AG10803 (cell line): ENCODE data around the gene ANKRD18A.
A peak's percentile ranks its signal among the peaks of the same experiment; 100 is the strongest.
"Not testable (repeated sequence)": the region's sequence is repeated elsewhere in the genome, so short reads cannot be mapped to it uniquely, and the experiment has no call there.

Source experiments
- DNase-seq: peaks from one replicate; pipeline ENCODE4 v3.0.0; 2010; ENCODE audit warnings: low read depth
- H3K4me3 ChIP-seq: 2 replicates; pipeline ENCODE4 v1.5.1; 2011; ENCODE audit warnings: mild to moderate bottlenecking, low read length, control low read depth
- TF ChIP-seq, protein P1 (sequence below): conservative IDR thresholded peaks from 2 replicates; pipeline ENCODE4 v1.5.1; 2011; ENCODE audit warnings: mild to moderate bottlenecking, low read length, control low read depth, inconsistent platforms

The ANKRD18A gene

DNA sequence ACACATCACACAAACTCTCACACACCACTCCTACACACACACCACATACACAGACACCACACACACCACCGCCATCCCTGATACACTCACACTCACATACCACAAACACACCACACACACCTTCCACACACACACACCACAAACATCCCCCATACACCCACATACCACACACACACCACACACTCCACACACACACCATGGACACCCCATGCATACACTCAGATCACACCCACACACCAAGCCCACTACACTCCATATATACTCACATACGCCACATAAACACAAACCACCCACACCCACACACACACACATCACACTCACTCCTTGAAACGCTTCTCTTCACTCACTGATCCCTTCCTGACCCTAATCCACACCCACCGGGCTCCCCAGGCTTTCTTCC is 9.1 kb upstream of the ANKRD18A start:
- TF ChIP-seq, protein P1, sequence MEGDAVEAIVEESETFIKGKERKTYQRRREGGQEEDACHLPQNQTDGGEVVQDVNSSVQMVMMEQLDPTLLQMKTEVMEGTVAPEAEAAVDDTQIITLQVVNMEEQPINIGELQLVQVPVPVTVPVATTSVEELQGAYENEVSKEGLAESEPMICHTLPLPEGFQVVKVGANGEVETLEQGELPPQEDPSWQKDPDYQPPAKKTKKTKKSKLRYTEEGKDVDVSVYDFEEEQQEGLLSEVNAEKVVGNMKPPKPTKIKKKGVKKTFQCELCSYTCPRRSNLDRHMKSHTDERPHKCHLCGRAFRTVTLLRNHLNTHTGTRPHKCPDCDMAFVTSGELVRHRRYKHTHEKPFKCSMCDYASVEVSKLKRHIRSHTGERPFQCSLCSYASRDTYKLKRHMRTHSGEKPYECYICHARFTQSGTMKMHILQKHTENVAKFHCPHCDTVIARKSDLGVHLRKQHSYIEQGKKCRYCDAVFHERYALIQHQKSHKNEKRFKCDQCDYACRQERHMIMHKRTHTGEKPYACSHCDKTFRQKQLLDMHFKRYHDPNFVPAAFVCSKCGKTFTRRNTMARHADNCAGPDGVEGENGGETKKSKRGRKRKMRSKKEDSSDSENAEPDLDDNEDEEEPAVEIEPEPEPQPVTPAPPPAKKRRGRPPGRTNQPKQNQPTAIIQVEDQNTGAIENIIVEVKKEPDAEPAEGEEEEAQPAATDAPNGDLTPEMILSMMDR = no peak
- DNase-seq = no peak

GRCh38 chr9:38626006-38626405 is 5.6 kb upstream of the ANKRD18A start:
- H3K4me3 ChIP-seq = no peak overlapping the region
- TF ChIP-seq, protein P1 = no peak
- no peak for DNase-seq

More for the DNA sequence above, 9.1 kb upstream of the ANKRD18A start:
- H3K4me3 ChIP-seq = no peak overlapping the region

- TF ChIP-seq, protein P1 = no peak
- DNase-seq = no peak
- H3K4me3 ChIP-seq = no peak overlapping the region
These were observed 2.6 kb upstream of the ANKRD18A start for GRCh38 chr9:38622951-38623350.

GRCh38 chr9:38622288-38622674 is 1.9 kb upstream of the ANKRD18A start:
- no peak for DNase-seq
- H3K4me3 ChIP-seq = no peak overlapping the region
- TF ChIP-seq, protein P1 = no peak

DNA sequence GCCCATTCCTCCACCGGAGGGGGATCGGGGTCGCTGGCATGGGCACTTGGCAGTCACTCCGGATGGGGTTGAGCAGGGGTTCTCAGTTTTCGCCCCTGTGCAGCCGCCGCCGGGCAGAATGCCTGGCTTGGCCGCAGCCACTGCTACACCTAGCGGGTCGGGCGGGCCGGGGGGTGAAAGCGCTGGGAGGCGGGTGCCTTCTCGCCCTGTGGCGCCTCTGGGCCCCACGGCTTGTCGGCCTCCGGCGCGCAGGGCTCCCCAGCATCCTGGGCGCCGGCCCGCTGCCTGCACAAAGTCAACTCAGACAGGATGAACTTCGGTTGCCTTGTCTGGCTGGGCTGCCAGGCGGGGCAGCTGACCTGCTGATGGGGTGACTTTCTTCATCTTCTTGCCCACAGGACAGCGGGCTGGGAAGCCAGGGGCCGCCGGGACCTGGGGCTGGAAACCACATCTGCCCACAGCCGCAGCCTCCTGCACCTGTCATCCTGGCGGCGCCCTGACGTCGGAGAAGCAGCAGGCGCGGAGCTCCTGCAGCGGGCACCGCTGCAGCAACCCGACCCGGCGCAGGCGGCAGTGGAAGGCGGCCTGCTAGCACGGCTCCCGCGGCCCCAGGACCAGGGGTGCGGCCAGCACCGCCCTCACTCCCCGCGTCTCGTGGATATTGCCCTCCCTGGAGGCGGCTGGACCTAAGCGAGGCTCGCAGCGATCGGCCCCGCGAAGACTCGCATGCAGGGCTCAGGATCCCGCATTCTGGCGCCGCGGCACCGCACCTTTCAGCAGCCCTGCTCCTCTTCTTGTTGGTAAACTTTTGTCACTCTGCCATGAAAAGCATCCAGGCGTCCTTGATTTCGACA is 1.3 kb upstream of the ANKRD18A start:
- TF ChIP-seq, protein P1 = no peak
- DNase-seq = no peak
- H3K4me3 ChIP-seq = no peak overlapping the region

- peak overlapping the region; percentile 31 for H3K4me3 ChIP-seq
- no peak for DNase-seq
These were observed 594 bp downstream of the ANKRD18A start for GRCh38 chr9:38619556-38620447.

GRCh38 chr9:38598029-38598745 is 22.2 kb downstream of the ANKRD18A start:
- not testable (repeated sequence) for DNase-seq, H3K4me3 ChIP-seq

More at GRCh38 chr9:38619556-38620447, 594 bp downstream of the ANKRD18A start:
- TF ChIP-seq, protein P1 = no peak

- H3K4me3 ChIP-seq, DNase-seq: not testable (repeated sequence)
These were observed 25.3 kb downstream of the ANKRD18A start for GRCh38 chr9:38595117-38595516.

DNA sequence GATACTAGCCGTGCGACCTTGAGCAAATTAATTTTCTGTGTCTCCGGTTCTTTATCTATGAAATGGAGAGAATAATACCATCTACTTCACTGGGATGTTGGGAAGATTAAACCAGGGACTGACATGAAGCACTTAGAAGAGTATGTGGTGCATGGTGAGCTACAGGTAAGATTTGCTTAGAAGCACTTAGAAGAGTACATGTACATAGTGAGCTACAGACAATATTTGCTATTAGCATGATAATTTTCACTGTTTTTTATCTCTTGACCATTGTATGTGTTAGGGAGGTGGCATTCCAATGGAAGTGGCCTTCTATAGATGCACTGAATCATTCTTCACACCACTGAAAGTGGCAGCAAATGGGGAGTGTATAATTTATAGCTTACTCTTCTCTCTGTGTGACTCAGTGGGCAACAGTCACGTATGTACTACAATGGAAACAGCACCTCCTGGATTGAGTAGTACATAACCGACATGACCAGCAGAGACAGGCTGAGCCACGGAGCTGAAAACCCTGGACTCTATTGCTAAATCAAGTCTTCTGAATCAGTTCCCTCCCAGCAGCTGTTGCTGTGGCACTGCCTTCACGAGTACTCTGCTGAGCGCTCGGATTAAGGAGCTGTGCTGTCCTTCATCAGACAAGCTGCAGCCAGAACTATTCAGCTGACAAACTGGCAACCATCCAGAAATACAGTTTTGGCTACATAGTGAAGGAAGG is 28.9 kb downstream of the ANKRD18A start:
- not testable (repeated sequence) for H3K4me3 ChIP-seq, DNase-seq

GRCh38 chr9:38583765-38584164 is 36.6 kb downstream of the ANKRD18A start:
- not testable (repeated sequence) for DNase-seq, H3K4me3 ChIP-seq
